ENCODE measurements around the gene FMN2.
"Not testable (repeated sequence)": the region's sequence is repeated elsewhere in the genome, so short reads cannot be mapped to it uniquely, and the experiment has no call there.

Gene FMN2

DNA sequence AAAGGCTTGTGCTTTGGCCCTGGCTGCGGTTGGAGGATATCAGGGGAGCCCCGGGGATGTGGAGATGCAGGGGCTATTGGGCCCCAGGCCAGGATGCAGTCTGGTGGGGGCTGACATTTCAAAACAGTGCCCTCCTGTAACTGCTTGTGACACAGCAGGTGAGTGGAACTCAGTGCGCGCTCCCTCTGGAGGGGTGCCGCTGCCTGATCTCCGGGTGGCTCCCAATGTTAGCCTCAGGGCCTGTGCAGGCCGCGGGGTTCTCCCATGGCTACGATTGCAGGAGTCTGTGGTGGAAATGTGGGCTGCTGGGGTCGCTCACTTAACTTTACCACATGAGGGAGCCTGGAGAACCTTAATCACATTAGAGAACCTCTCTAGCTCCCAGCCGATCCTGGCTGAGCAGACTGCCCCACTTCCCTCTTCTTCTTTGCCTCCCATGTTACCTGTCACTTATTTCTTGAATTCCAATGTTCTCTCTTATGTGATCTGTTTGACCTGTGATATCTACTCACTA is 163.2 kb downstream of the FMN2 start:
- no peak for DNase-seq (ENCODE audit: low read depth)

DNA sequence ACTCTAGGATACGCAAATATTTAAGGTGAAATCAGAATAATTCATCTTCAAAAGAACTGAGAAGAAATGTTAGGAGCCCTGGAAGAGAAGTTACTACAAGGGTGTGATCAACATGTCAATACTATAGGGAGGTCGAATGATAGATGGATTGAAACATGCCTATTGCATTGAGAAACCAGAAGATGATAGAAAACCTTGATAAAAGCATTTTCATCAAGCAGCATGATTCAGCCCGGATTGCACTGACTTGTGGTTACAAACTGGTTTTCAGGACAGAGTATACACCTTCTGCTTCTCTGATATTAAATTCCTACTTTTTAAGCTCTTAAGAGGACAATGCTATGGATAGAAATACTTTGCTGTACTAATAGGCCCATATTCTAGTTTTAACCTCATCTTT is 164.2 kb downstream of the FMN2 start:
- no peak for DNase-seq (ENCODE audit: low read depth)

DNA sequence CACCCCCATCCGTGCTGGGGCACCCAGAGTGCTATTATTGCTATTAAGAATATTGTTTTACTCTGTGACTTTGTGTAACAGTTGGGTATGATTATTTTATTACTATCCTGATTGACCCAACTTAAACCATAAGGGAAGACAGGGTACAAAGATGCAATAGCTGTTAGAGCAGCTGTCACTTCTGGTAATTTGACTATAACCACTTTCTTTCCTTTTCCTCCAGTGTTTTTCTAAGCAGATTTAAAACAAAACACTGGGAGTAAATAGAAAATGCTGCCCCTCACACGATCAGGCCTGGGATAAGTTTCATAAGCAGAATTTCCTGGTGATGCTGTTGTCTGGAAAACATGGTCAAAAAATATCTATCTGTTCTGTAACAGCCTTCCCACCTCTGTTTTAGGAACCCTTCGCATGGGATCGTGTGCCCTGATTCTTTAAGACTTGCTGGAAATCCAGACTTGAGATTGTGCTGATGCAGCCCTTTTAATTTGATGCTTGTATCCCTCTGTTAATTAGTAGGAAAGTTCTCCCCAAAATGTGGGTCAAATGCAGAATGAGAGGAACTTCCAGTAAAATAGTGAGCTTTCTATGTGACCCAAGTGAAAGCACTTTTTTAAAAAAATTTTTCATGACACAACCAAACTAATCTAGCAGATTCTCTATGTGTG is 165.3 kb downstream of the FMN2 start:
- DNase-seq (ENCODE audit: low read depth): no peak

DNA sequence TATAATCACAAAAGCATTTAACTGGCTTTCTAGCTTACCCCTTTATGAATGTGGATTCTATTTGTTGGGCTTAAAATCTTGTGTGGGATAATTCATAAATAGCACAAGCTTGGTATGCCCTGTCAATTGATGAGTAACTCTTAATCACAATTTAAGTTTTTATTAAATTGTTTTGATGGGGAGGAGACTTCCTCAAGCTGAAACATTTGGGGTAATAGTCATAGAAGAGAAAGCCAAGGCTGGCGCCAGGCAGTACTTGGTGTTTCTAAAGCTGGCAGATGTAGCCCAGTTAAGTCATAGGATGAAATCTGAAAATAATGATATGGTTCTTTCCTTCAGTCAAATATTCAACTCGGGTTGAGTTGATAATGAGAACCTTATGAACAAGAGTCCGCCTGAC is 167.2 kb downstream of the FMN2 start:
- DNase-seq (ENCODE audit: low read depth): no peak

- DNase-seq (ENCODE audit: low read depth): not testable (repeated sequence)
These were observed 172.8 kb downstream of the FMN2 start for GRCh38 chr1:240264494-240264893.

DNA sequence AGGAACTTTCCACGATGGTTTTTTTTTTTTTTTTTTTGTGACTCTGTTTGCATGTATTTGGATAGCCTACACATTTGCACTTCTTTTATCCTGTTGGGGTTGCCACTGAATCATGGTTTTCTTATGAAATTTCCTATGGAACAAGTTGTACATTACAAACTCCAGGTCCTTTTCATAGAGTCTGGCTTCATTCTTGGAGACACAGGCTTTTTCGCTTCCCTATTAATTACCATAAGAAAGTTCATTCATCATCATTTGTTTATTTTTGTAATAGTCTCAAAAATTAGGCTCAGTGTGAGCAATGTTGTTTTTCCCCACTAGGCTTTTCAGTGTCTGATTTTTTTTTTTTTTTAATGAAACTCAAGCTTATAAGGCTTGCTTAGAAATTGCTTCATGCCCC is 179.4 kb downstream of the FMN2 start:
- no peak for DNase-seq (ENCODE audit: low read depth)

DNA sequence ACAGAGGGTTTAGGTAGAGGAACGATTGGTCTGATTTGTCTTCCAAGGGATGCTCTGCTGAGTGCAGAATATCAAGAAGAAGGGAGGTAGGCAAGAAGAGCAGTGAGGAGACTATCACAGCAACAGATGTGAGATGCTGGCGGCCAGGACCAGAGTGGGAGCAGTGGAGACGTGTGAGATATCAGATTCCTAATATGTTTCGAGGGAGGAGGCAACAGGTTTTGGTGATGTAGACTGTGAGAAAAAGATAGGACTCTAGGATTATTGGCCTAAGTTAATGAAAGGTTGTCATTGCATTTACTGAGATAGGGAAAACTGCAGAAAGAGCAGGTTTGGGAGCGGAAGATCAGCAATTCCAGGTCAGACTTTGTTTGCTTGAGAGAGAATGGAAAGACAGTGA is 182.9 kb downstream of the FMN2 start:
- DNase-seq (ENCODE audit: low read depth): no peak

DNA sequence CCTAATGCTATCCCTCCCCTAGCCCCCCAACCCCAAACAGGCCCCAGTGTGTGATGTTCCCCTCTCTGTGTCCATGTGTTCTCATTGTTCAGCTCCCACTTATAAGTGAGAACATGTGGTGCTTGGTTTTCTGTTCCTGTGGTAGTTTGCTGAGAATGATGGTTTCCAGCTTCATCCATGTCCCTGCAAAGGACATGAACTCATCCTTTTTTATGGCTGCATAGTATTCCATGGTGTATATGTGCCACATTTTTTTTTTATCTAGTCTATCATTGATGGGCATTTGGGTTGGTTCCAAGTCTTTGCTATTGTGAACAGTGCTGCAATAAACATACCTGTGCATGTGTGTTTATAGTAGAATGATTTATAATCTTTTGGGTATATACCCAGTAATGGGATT is 183.5 kb downstream of the FMN2 start:
- DNase-seq (ENCODE audit: low read depth): not testable (repeated sequence)

GRCh38 chr1:240278082-240278481 is 186.4 kb downstream of the FMN2 start:
- DNase-seq (ENCODE audit: low read depth): no peak

DNA sequence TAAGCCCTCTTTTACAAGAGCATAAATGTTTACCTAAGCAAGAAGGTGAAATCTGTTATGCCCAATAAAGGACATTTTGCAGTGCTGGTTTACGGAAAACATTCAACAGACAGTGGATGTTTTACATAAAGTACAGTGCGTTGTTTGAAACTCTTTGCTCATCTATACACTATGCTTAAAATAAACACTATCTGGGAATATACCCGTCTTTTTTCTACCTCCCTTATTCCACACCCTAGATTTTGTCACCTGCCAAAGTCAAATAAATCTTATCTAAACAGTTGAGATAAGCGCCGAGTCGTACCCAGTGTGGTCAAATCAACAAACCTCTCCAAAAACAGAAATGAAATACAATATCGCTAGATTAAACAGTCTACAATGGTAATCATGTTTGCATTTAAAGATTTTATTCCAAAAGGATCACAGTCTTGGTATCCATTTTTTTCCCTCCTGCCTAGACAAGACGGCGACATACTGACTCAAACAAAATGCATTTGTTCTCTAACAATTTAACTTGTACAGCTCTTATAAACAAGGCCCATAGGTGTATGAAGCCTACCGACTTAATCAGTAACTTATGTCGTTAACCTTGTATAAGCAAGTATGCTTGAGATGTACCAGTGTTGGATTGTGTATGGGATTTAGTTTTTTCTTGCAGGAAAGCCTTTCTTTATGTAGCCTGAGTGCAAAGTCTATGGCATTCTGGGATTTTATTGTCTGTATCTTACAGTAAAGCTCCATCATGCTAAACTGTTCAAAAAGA is 189.1 kb downstream of the FMN2 start:
- DNase-seq (ENCODE audit: low read depth): no peak

DNA sequence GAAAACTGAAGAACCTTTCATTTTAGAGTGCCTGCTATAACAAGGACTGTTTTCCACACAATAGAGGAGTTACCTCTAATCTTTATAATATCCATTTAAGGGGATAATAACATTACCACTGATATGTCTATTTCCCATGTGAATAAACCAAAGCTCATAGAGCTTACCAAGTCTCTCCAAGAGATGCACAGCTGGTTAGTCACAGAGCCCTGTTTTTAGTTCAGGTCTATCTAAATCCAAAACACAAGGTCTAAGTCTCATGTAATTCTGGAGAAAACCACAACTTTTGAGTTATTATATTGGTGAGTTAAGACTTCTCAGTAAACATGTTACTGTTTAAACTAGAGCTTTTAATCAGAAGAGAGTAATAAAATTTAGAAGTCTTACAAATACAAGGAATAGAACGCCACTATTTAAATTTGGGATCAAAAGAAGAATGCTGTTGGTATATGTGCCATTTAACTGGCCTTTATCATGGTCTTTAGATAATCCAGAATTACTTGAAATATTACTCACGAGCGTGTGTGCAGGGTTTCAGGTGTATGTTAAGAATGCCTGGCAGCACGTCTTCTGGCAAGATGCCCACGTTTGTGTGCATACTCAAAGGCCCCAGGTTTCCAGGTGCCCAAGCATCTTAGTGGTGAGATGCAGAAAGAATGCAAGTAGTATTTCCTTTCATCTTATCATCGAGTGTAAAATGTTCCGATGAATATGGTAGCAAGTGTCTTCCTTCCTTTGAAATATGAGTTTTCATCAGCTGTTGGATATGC is 190.6 kb downstream of the FMN2 start:
- no peak for DNase-seq (ENCODE audit: low read depth)

DNA sequence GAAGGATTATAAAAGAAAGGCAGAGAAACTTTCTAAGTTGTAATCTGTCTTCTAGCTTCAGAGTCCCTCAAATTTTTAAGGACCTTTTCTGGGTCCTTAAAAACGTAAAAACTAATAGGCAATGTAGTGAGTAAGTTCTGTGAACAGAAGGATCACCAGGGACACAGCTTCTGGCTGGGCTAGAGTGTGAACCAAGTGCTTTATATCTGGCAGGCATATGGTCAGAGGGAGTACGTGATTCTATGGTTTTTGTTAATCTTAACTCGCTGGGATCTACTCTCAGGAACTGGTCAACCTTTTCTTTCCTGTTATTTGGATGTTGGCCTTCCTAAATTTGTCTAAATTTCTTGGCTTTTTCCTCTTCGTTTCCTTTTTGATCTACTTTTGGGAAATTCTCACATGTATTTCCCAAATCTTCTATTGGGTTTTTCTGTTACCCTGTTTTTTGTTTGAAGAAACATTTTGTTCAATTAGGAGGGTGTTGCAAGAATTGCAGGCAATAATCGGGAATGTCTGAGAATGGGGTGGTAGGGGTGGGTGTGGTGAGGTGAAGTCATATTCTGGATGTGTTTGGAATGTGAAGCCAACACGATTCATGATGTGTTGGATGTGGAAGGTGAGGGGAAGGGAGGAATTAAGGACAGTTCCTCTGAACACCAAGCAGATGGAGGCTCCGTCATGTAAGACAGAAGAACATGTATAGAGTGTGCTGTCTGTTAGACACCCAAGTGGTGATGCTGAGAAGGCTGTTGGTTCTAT is 193.2 kb downstream of the FMN2 start:
- no peak for DNase-seq (ENCODE audit: low read depth)

DNA sequence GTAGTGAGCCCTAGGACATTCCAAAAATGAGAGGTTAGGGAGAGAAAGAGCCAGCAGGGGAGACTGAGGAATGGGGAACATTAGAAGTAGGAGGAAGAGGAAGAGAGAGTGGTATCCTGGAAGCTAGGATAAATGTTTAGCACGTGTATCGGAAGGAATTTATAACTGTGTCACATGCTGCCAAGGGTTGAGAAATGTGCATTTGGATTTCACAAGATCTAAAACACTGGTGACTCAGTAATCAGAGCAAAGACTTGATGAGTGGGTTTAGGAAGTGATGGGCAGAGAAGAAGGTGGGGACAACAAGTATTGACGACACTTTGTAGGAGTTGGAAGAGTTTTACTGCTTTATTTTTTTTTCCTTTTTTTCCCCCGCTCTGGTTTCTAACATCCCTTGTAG is 193.9 kb downstream of the FMN2 start:
- DNase-seq (ENCODE audit: low read depth): no peak

- no peak for DNase-seq (ENCODE audit: low read depth)
These were observed 196.0 kb downstream of the FMN2 start for GRCh38 chr1:240287722-240288121.

GRCh38 chr1:240293706-240294105 is 202.0 kb downstream of the FMN2 start:
- DNase-seq (ENCODE audit: low read depth): no peak

DNA sequence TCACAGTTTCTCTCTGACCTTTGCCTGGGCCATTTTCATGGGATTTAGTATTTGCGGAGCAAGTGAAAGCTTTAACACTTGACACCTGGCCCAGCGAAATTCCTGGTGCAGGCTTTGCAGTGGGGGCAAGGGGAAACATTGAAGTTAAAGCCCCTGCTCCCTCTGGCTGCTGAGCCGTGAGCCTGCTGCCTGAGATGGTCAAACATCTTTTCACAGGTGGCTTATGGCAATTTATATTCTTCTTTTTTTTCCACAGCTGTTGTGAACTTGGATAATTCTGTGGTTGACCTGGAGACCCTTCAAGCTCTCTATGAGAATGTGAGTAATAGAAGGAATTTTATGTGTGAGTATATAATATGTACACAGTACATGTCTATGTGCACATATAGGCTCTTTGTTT is 202.9 kb downstream of the FMN2 start:
- no peak for DNase-seq (ENCODE audit: low read depth)

DNA sequence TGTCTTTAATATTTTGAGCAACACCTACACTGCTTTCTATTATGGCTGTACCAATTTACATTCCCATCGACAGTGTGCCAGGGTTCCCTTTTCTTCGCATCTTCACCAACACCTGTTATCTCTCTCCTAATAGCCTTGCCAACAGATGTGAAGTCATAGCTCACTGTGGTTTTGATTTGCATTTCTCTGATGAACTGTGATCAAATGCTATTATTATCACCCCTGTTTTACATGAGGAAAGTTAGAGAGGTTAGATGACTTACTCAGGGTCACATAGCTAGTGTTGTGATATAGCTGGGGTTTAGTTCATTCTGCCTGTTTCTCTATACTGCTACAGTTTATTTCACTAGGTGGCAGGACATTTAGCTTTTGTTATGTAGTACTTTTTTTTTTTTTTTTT is 204.1 kb downstream of the FMN2 start:
- DNase-seq (ENCODE audit: low read depth): no peak

GRCh38 chr1:240304466-240304865 is 212.8 kb downstream of the FMN2 start:
- no peak for DNase-seq (ENCODE audit: low read depth)

DNA sequence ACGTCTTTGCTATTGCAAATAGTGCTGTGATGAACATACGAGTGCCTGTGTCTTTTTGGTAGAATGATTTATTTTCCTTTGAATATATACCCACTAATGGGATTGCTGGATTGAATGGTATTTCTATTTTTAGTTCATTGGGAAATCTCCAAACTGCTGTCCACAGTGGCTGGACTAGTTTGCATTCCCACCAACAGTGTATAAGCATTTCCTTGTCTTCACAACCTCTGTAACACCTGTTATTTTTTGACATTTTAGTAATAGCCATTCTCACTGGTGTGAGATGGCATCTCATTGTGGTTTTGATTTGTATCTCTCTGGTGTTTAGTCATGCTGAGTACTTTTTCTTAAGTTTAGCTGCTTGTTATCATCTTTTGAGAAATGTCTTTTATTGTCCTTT is 215.0 kb downstream of the FMN2 start:
- DNase-seq (ENCODE audit: low read depth): no peak

- no peak for DNase-seq (ENCODE audit: low read depth)
These were observed 216.4 kb downstream of the FMN2 start for GRCh38 chr1:240308096-240308495.

GRCh38 chr1:240309769-240310168 is 218.1 kb downstream of the FMN2 start:
- no peak for DNase-seq (ENCODE audit: low read depth)

Data from stimulated activated CD4-positive, alpha-beta T cell treated with anti-CD3 and anti-CD28 coated beads, Interleukin-2, amount 100 ng/mL, for 4 hours (primary cell).